Bone marrow (tissue), 2 donors: ENCODE measurements around the gene BMPER.

ENCODE experiments used
- DNase-seq, 2 donors: peaks; one replicate each; lab custom pipeline; 2025; lab: John Stamatoyannopoulos, UW

BMPER gene

GRCh38 chr7:33905389-33906032 is at the start of gene BMPER:
Gene BMPER, plus strand, starts transcription at chr7:33905539. Its CDS starts 75 bp downstream, at chr7:33905614.
- no peak for DNase-seq

GRCh38 chr7:33861947-33862346 is 43.4 kb upstream of the BMPER start:
- no peak for DNase-seq

- DNase-seq = no peak
These were observed 42.2 kb upstream of the BMPER start for GRCh38 chr7:33862946-33863814.

DNA sequence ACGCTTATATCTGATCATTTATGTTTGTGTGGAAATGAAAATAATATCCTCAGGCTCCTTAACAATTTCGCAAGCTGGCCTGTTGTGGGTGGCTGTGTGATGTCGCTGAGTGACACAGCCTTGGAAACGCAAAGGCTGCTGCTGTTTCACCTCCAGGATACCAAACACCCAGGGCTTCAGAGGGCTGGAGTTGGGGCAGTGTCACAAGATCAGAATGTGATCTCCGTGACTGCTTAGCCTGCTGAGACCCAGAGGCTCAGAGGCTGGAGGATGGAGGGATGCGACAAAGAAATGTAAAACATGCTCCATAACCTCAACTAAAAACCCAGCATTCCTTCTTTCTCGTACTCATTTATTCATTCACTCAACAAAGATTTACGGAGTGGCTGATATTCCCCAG is 37.2 kb upstream of the BMPER start:
- no peak for DNase-seq

GRCh38 chr7:33869176-33869575 is 36.2 kb upstream of the BMPER start:
- DNase-seq = no peak

GRCh38 chr7:33870120-33870519 is 35.2 kb upstream of the BMPER start:
- DNase-seq = no peak

DNA sequence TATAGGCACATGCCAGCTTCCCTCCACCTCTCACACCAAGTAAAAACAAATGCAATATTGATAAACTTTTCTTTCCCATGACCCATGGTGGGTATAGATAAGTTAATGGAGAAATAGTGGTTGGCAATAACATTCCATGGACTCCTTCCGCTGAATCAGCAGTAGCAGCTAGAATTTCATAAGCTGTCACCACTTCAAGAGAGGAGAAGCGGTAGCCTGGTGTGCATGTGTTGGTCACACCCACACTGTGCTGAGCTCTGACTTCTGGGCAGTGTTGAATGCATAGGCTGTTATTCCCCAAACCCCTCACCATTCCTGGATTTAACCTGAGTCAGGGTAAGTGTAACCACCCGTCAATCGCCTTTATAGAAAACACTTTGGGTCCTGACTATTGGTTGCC is 32.5 kb upstream of the BMPER start:
- DNase-seq = no peak

DNA sequence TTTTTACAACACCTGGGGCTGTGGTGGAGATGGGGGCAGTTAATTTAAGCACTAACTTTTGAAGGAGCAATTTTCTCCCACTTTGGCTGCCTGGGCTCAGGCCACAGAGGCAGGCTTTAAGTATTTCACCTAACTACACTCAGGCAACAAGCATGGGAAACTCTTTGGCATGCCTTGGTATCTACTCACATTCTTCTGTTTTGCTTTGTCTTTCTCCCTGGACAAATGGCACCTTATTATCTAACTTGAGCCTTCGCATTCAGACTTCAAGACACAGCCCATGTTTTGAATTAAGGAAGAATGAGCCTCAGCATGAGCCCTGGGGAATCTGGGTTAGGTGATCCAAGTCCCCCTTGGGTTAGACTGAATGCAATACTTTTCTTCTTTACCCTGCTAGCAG is 31.8 kb upstream of the BMPER start:
- no peak for DNase-seq

- DNase-seq = no peak
These were observed 31.2 kb upstream of the BMPER start for GRCh38 chr7:33873981-33874750.

- no peak for DNase-seq
These were observed 30.4 kb upstream of the BMPER start for GRCh38 chr7:33874943-33875342.

DNA sequence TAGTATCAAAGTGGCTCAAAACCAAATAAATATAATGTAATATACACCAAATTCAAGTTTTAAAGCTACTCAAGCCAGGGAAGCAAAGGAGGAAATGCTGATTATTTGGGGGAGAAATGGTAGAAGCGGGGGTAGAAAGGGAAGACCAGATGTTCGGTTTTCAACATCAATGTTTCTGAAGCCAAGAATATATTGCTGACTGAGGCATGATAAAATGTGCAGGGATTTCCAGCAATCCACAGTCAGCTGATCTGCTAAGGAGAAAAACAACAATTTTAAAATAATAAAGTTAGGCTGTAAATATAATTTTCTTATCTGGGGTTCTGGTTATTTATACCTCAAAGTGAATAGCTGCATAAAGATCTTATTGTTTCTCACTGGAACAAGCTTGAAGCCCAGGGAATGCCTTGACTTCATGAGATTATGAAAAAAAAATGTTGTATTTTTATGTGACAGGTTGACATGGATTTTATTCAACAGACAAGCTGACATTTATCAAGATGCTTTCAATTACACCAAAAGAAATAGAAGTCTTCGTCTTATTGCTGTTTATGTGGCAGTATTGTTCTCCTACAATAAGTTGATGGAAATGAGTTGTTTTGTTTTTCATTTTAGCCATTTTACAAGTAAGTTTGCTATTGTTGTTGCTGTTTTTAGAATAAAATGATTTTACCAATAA is 28.6 kb upstream of the BMPER start:
- DNase-seq = no peak

DNA sequence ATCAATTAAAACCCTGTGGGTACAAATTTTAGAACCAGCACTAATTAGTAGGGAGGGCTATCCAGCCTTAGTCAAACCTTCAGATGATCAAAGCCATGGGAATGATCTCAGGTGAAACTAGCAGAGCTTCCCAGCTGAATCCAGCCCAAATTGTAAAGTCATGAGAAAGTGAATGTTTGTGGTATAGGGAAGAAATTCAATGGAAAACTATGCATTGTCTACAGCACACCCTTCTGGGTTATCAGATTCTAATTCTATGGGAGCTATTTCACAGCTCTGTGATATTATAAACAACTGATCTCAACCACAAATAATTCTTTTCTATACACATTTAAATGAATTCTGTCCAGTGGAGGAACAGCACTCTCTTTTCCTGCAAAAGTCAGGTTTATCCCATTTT is 24.6 kb upstream of the BMPER start:
- DNase-seq = no peak

DNA sequence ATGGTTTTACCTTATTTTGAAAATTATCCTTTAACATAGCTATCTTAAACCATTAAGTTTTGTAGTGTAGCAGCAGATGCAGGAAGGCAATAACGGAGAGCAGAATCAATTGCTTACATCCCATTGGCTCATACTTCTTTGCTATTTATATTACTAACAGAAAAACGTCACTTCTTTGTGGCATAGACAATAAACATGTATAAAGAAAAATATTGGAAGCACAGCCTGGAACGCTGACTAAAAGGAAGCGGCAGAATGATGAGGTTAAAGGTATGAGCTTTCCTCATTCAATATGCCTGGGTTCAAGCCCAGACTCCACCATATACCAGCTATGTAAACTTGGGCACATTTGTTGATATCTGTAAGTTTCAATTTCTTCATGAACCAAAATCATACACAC is 24.0 kb upstream of the BMPER start:
- DNase-seq = no peak

DNA sequence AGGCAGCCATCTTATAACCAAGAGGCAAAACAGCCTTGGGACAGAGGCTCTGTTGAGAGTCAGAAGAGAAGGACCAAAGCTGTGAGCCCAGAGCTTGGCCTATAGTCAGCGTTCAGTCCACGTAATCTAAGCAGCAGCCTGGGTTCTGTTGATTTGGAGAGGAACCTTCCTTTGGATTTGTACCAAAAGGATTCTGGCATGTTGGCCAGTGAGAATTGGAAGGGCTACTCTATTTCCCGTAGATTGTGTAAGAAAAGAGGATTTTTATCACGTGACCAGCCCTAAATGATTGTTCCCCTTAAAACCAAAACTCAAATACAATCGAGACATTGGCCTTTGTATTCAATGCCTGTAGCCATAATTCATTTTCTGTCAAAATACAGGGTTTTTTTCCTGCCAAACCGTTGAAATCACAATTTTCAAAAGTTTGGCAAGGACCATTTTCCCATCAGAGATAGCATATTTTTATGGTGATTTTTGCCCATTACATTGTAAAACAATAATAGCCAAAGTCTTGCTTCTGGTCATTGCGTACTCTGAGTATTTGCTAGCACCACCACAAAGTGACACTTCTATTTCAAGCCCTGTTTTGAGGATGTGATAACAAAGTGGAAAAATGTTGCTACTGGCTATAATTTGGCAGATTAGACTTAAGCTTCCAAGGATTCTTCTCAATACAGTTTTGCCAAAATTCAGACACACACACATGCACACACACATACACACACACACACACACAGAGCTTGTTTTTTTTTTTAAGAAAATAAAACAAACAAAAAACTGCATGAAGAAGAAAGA is 23.1 kb upstream of the BMPER start:
- no peak for DNase-seq

DNA sequence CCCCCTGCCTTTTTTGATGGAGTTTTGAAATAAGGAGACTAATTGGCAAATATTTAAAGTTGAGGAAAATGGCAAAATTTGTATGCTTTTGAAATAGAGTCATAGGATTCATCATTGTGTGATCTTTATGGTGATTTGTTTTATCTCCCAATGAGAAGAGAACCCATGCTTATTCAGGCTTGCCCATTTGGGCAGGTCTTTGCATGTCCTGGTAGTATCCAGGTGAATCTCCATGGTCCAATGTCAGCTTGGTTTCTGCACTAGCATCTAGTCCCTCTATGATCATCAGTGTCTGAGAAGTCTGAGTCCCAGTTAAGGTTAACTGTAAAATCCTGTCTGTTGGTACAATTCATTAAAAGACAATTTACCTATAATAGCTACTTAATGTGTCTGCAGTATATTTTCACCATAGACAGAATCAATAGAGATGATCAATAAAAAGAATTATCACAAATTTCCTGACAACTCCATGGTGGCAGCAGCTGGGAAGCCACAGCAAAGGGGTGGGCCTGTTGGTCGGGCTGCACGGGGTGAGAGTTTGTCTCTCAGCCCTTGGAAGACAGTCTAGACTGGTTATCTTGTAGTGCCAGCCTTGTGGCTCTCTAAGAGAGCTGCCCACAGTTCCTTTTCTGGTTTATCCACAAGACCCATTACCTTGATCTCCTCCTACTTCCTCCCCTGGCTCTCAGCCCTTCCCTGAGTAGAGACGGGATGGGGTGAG is 22.2 kb upstream of the BMPER start:
- no peak for DNase-seq

DNA sequence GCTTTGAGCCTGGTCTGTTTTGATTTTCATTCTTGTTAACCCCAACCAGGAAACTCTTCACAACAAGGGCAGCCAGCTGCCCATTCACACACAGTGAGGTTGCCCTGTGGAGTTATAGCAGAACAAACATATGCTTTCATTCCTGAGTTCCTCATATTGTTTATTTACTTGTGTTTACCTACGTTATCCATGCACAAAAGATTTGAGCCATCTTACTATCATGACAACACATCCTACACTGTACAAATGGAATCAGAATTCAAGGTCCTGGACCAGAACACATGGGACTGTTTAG is 21.7 kb upstream of the BMPER start:
- no peak for DNase-seq

DNA sequence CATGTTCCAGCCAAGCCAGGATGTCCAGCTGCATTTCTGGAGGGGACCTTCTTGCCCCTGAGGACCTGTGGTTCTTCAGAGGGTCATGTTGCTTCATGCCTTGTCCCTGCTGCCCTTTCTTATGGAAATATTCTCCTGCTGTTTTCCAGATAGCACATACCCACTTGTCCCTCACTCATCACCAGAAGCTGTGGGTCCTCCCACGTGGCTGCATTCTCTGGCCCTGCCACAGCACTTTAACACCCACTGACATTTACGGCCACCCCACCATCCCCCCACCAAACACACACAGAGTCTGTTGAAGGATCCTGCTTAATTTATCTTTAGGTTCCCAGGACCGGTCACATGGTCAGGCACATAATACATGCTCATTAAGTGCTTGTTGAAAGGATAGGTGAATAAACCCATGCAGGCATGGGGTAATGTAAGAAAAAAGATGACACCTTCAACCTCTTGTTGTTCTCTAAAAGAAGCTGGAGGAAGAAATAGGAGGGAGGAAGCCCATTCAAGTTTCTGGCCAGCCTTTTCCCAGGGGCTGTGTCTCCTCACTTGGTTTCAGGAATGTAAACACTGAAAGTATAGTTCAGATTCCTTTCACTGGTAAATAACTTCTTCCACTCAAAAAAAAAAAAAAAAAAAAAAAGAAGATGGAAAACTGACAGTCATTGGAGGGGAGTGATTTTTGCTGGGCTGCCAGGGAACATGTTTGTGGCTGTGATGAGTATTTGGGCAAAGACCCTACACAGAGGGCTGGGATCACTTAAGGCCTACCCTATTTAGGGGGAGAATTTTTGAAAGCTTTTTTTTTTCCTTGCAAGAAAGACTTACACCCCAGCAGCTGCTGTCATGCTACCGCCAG is 19.8 kb upstream of the BMPER start:
- DNase-seq = no peak

DNA sequence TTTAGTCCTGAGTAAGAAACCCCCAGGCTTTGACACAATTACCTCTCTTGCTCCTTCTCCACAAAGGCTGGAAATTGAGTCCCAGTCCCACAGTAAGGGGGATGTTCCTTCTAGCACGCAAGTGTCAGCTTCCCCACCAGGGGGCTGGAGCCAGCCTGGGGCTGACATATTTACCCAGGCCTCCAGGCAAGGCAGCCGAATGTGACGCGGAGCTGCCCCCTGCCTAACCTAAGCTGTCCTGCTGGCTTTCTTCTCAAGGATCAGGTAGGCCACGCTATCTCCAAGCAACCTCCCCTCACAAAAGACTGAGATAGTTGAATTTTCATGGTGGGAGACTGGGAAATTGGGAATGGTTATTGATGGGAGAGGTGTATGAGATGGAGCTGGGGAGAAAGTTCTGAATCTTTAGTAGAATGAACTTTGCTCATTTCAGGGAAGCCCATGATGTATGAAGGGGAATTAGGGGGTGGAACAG is 19.2 kb upstream of the BMPER start:
- no peak for DNase-seq

GRCh38 chr7:33887266-33887975 is 17.9 kb upstream of the BMPER start:
- no peak for DNase-seq
